ENCODE data around the gene MLEC.
A peak's percentile ranks its signal among the peaks of the same experiment; 100 is the strongest.
"Not testable (repeated sequence)": the region's sequence is repeated elsewhere in the genome, so short reads cannot be mapped to it uniquely, and the experiment has no call there.

Gene MLEC

DNA sequence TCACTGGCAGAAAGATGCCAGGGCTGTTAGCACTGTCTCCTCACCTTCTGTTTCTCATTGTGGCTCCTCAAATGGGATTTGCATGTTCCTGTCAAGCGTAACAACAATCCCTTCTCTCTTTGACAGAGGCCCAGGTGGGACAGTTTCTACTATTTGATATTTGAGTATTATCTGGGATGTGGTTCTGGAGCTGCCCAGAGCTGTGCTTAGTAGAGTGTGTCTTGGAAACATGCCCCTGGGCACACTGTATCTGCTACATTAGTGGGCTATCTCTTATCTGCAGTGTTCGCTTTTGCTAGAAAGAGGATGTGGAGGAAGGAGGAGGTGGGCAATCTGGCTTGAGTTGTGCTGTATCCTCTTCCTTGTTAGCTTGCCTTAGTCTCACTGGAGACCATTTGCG is 34.9 kb downstream of the MLEC start:
- DNase-seq = no peak

DNA sequence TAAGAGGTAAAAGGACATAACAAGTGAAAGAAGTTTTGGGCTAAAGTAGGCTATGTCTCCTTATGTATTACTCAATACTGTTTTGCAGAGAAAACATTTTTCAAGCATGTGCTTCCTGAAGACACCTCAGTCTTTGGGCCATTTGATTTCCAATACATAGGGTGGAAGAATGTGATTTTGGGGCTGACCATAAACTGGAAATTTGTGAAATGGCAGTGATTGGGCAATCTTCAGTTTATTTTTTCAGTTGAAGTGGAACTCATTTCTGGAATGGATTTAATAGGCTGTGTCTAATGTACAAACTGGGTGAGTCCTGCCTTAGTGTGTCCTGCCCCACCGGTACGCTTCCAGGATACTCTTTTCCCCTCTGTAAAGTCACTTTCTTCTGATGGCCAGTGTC is 35.8 kb downstream of the MLEC start:
- no peak for DNase-seq

DNA sequence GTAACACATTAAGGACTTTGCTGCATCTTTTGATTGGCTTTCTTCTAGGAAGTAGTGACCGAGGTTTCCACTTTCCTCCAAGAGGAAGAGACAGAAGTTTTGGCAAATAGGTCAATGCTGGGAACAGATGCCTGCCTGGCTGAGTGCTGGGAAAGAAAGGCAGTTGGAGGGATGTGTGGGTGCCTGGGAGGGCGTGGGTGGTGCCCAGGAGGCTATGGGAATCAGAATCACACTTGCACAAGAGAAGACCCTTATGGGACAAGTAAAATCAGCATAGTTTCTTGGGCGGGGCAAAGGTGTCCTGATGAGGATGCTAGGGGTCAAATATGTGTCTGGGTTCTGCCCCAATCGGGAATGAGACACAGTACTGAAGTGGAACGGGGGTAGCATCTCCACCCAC is 37.8 kb downstream of the MLEC start:
- no peak for DNase-seq

DNA sequence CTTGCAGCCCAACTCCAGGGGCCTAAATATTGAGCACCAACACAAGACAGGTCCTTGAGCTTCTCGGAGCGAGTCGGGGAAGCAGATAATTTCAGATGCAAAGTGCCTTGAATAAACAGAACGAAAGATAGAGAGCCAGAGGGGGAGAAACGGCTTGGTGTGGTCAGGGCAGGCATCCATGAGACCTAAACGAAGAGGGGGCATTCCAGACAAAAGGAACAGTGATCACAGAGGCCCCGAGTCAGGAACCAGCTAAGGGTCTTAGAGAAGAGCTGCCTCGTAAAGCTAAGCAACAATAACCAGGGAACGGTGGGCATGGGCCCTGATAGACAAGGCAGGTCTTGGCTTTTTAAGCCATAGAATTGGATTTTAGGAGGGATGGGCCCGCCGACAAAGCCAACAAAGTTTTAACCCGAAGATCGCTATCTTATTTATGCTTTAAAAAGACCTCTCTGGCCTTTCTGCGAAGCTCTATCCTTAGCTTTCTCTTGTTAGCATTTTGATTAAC is 38.3 kb downstream of the MLEC start:
- no peak for DNase-seq

DNA sequence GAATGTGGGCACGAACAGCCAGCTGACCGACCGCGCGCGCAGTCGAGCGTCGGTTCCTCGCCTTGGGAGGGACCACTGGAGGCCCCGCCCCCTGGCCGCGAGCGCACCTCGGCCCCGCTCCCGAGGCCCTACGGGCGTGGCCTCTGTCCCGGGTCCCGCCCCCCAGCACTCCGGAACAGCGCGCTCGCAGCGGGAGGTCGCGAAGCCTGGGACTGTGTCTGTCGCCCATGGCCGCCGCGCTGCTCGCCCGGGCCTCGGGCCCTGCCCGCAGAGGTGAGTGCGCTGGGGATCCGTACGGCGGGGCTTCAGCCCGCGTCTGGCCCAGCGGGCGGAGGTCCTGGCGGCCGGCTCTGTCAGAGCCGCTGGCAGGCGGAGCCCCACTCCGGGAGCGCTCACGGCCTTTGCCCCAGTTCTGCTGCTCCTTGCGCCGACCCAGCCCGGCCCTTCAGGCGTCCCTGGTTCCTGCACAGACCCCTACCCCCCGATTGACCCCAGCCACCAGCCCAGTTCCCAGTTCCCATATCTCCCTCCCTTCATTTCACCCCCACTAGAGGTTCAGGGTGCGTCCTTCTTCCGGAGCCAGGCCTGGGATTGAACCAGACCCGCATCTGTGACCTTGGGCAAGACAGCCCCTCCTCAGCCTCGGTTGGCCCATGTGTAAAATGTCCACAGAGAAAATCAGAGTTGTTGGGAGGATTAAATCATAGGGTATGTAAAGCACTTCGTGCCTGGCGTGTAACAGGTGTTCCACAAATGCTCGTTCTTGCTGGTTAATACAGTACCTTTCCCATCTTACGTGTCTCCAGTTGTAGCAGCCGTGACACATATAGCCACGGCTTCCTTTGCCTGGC is 38.9 kb downstream of the MLEC start, which contains the start of gene ACADS:
ACADS (plus strand) TSS at position 168 of the 851 bp plus-strand sequence; CDS start at position 228, 60 bp downstream.
- DNase-seq = peak; percentile 82

DNA sequence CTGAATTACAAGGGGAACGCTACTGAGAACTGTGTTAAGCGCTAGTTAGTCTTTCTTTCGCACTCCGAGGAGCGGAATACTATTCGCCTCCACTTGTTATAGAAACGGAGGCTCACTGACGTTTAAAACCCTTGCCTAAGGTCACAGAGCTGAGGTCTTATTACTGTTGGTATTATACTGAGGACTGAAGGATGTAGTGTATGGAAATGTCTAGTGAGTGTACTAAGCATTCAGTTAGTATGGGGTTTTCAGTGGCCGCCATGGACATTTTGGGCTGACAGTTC is 39.5 kb downstream of the MLEC start:
- no peak for DNase-seq

DNA sequence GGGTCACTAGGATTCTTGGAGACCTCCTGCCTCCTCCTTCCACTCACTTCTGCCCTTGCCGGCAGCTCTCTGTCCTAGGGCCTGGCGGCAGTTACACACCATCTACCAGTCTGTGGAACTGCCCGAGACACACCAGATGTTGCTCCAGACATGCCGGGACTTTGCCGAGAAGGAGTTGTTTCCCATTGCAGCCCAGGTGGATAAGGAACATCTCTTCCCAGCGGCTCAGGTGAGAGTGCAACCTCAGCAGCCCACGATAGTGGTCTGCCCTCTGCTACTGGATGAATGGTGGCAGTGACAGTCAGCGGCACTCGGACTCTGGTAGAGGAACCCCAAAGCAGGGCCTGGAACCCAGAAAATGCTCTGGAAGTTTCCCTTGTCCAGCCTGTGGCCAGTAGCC is 40.0 kb downstream of the MLEC start:
- DNase-seq = no peak

DNA sequence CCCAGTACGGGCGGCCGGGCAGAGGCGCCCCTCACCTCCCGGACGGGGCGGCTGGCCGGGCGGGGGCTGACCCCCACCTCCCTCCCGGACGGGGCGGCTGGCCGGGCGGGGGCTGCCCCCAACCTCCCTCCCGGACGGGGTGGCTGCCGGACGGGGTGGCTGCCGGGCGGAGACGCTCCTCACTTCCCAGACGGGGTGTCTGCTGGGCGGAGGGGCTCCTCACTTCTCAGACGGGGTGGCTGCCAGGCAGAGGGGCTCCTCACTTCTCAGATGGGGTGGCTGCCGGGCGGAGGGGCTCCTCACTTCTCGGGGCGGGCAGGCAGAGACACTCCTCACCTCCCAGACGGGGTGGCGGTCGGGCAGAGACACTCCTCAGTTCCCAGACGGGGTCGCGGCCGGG is 45.2 kb downstream of the MLEC start:
- DNase-seq = not testable (repeated sequence)

DNA sequence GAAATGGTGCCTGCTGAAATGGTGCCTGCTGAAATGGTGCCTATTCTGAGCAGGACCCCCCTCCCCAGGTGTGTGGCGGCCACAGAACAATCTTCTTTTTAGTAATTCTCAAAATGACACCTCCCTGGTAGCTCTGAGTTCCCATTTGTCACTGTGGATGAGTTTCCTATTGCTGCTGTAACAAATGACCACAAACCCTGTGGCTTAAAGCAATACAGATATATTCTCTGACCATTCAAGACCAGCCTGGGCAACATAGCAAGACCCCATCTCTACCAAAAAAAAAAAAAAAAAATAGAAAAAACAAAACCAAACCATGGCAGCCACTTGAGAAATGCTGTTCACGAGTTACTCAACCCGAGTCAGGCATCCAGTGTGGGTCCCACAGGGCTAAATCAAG is 46.6 kb downstream of the MLEC start:
- no peak for DNase-seq

DNA sequence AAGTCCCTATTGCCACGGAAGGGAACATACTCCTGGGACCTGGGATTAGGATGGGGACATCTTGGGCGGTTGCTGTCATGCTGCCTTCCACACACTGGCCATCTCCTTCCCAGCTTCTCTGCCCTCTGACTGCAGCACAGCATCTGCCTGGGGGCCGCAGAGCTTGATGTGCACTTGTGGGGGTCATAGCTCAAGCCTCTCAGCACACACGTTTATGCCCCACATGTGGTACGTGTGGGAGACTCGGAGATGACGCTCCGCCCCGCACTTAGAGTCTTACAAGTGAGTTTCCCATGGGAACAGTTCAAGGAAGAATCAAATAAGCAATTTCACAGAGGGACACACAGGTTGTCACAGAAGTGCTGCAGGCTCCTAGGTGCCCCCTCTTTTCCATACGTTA is 47.3 kb downstream of the MLEC start:
- DNase-seq = no peak

DNA sequence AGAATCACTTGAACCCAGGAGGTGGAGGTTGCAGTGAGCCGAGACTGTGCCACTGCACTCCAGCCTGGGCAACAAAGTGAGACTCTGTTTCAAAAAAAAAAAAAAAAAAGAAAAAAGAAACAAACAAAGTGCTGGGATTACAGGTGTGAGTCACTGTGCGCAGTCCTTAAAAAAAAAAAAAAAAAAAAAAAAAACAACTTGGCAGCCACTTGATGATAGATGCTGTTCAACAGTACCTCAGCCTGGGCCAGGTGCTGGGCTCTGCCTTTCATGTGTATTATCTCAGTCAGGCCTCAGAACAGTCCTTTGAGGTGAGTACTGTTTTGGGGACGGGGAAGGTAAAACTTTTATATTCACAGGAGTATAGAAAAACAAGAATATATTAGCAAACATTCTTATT is 48.2 kb downstream of the MLEC start:
- no peak for DNase-seq

DNA sequence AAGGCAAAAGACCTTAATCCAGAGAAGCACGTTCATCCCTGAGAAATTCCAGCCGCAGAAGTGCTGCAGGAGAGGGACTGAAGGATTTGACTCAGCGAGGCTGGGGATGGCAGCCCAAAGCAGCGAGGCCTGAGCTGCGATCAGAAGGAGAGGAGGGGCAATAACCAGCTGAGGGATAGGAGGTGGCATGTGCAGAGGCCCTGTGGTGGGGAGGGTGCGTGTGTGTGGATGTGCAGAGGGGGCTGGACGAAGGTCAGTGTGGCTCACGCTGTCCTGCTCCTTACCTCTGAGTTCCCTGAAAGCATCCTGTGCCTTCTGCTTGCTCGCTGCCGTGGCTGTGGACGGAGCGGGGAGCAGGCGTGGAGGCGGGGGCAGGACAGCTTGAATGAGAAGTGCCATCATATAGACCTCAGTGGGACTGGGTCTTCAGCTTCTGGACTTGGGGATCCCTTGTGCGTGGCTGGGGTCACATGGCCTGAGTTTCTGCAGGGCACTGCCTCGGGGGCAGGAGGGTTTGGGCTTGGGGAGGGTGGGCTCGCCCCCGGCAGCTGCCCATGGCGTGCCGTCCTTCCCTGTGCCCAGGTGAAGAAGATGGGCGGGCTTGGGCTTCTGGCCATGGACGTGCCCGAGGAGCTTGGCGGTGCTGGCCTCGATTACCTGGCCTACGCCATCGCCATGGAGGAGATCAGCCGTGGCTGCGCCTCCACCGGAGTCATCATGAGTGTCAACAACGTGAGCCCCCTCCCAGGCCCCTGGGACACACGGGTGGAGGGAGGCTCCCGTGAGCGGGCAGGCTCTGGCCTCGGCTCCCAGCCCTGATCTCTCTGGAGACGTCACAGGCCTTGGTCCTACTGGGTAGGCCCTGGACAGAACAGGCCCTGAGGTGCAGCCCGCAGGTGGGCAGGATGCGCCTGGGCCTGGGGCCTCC is 49.7 kb downstream of the MLEC start:
- no peak for DNase-seq

DNA sequence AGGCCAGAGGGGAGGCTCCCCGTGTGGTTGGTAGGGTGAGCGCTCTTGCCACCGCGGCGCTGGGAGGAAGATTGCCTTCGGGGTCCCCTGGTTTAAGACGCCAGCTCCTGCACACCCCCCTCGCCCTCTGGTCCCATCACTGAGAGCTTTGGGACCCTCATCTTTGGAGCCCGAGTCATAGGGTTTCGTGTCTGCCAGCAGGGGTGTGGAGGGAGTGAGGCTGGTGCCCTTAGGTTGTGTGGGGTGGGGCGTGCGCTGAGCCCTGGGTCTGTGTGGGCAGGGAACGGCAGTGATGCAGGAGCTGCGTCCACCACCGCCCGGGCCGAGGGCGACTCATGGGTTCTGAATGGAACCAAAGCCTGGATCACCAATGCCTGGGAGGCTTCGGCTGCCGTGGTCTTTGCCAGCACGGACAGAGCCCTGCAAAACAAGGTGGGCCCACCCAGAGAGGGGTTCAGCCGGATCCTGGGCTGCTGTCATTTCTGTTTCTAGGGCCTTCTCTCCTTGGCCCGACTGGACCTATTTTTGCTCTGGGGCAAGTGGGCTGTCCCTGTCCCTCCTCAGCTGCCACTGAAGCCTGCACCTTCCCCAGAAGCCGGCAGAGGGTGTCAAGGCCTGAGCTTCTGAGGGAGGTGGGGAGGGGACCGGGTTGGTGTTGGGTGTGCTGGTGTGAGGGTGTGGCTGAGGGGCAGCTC is 50.8 kb downstream of the MLEC start:
- DNase-seq = no peak

DNA sequence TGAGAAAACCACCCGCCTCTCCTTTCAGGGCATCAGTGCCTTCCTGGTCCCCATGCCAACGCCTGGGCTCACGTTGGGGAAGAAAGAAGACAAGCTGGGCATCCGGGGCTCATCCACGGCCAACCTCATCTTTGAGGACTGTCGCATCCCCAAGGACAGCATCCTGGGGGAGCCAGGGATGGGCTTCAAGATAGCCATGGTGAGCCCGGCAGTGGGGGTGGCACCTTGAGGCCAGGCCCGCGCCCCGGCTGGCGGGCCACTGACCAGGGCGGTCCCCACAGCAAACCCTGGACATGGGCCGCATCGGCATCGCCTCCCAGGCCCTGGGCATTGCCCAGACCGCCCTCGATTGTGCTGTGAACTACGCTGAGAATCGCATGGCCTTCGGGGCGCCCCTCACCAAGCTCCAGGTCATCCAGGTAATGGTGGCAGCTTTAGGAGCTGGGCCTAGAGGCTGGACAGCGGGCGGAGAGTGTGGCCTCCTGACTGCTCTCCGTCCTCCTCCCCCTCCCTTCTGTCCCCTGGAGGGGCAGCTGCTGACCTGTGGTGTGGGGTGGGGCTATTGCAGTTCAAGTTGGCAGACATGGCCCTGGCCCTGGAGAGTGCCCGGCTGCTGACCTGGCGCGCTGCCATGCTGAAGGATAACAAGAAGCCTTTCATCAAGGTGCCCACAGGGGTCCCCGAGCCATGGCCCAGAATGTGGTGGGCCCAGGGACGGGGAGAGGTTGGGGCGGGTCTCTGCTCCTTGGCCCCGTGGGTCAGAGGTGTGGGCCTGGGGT is 51.5 kb downstream of the MLEC start:
- DNase-seq = no peak

DNA sequence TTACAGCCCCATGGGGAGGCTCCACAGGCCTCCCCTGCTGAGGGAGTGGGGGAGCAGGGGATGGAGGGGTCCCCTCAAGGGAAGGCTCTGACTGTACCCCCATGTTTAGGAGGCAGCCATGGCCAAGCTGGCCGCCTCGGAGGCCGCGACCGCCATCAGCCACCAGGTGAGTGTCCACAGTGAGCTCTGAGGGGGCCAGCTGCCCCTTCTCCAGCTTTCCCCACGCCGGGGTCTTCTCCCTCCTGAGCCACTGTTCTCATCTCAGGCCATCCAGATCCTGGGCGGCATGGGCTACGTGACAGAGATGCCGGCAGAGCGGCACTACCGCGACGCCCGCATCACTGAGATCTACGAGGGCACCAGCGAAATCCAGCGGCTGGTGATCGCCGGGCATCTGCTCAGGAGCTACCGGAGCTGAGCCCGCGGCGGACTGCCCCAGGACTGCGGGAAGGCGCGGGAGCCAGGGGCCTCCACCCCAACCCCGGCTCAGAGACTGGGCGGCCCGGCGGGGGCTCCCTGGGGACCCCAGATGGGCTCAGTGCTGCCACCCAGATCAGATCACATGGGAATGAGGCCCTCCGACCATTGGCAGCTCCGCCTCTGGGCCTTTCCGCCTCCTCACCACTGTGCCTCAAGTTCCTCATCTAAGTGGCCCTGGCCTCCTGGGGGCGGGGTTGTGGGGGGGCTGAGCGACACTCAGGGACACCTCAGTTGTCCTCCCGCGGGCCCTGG is 52.2 kb downstream of the MLEC start:
- no peak for DNase-seq

DNA sequence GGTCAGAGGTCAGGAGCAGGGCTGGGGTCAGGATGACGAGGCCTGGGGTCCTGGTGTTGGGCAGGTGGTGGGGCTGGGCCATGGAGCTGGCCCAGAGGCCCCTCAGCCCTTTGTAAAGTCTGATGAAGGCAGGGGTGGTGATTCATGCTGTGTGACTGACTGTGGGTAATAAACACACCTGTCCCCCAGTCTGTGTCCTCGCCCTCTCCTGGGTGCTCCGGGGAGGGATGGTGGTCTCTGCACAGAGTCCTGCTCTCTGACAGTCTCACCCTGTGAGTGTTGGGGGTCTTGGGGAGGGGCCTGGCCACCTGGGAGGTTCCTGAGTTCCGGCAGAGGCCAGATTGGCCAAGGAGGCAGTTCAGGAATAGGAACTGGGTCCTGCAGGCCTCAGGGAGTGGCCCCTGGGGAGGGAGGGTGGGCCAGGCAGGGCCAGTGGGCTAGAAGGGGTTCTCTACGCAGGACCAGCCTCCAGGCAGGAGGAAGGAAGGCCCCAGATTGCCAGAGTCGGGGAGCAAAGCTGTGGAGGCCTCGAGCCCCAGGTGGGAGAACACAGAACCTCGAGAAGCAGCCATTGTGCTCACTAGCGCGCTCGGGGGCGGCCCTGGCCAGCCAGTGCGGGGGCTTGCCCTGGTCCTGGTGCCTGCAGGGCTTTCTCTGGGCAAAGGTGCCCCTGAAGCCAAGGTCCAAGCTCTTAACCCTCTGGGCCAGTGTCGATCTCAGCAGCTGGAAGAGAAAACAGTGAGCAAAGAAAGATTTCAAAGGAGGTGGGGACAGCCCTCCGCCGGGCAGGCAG is 53.1 kb downstream of the MLEC start:
- no peak for DNase-seq

DNA sequence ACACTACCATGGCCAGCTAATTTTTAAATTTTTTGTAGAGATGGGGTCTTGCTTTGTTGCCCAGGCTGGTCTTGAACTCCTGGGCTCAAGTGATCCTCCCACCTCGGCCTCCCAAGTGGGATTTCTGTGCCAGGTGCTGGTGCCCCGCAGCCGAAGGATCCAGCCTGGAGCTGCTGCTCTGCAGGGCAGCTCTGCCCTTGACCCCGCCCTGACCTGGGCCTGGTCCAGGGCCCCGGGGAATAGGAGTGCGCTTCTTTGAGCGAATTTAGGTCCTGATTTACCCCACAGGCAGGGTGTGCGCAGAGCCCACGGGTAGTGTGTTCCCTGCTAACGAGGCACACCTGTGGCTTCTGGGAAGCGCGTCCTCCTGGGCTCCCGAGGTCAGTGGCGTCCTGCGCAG is 53.9 kb downstream of the MLEC start:
- no peak for DNase-seq

DNA sequence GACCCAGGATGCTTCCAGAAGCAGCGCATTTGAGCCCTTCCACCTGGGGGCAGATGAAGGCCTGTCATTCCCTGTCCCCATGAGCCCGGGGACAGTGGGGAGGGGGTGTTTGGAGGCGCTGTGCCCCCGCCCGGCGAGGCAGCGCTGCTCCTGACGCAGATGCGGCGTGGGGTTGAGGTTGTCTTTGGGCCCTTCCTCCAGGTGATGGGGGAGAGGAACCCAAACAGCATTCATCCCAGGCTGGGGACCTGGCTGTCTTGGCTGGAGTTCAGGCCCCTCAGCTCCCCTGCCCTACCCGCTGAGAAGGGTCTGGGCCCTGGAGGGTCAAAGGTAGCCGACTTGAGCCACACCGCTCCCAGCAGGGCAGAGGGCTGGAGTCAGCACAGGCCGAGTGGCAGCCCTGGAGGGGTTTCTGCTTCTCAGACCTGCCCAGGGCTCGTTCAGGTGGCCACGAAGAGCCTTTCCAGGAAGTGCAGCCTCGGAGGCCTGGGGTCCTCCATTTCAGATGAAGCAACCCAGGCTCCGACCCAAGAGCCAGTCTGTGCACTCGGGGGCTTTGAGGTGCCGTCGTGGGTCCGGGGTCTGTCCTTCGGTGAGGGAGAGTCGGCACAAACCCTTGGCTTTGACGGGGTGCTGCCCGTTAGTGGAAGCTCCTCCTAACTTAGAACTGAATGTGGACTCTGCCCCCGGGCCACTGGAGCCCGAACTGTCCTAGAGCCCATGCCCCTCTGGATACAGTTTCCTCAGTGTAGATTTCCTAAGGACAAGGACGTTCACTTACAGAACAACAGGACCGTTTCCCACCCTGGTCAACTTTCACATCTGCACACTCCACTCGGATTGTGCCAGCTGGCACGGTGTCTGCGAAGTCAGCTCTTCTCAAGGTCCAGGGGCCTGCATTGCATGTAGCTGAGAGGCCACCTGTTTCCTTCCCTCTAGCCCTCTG is 54.8 kb downstream of the MLEC start:
- no peak for DNase-seq

DNA sequence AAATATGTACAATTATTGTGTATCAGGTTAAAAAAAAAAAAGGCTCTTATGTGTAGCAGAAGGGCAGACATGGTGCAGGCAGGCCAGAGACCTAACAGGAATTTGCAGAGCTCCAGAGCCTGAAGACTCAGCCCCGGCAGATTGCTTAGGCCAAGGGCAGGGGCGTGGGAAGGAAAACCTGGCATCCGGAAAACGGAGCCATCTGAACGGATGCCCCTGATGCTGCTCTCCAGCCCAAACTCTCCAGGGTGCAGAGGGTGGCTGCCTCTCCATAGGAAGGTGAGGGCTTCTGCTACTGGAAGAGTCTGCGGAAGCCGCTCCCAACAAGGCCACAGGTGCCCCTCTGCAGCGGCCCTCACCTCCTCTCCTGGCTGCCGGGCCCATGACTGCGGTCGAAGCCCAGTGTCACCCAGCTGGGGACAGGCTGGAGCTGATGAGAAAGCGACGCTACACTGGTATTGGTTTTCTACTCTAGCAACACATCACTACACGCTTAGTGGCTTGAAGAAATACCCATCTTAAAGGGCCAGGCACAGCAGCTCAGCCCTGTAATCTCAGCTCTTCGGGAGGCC is 58.1 kb downstream of the MLEC start:
- DNase-seq = no peak
